ENCODE data around the gene SH3BP4.

SH3BP4 gene

GRCh38 chr2:234949762-234950434, 1.9 kb upstream of the SH3BP4 start:
- no peak for DNase-seq

- no peak for DNase-seq
Observed at GRCh38 chr2:234950435-234950729, 1.4 kb upstream of the SH3BP4 start.

GRCh38 chr2:234950730-234951663, 820 bp upstream of the SH3BP4 start:
- no peak for DNase-seq

GRCh38 chr2:234952270-234953115, 676 bp downstream of the SH3BP4 start:
- DNase-seq: no peak

- DNase-seq: no peak
Observed at GRCh38 chr2:234953116-234954031, 1.6 kb downstream of the SH3BP4 start.

GRCh38 chr2:234954551-234954992, 2.8 kb downstream of the SH3BP4 start:
- DNase-seq: no peak

GRCh38 chr2:234955091-234955591, 3.3 kb downstream of the SH3BP4 start:
- DNase-seq: no peak

- DNase-seq: no peak
Observed at GRCh38 chr2:234955971-234956509, 4.2 kb downstream of the SH3BP4 start.

- DNase-seq: no peak
Observed at GRCh38 chr2:234957834-234958135, 6.0 kb downstream of the SH3BP4 start.

- no peak for DNase-seq
Observed at GRCh38 chr2:234958311-234958710, 6.5 kb downstream of the SH3BP4 start.

- no peak for DNase-seq
Observed at GRCh38 chr2:234958746-234959395, 7.1 kb downstream of the SH3BP4 start.

GRCh38 chr2:234960175-234961088, 8.6 kb downstream of the SH3BP4 start:
- no peak for DNase-seq

- no peak for DNase-seq
Observed at GRCh38 chr2:234961784-234962183, 10.0 kb downstream of the SH3BP4 start.

GRCh38 chr2:234963773-234964615, 12.2 kb downstream of the SH3BP4 start:
- no peak for DNase-seq

- no peak for DNase-seq
Observed at GRCh38 chr2:234964631-234965461, 13.0 kb downstream of the SH3BP4 start.

- no peak for DNase-seq
Observed at GRCh38 chr2:234966340-234966739, 14.5 kb downstream of the SH3BP4 start.

- no peak for DNase-seq
Observed at GRCh38 chr2:234967201-234967869, 15.5 kb downstream of the SH3BP4 start.

GRCh38 chr2:234967870-234968208, 16.0 kb downstream of the SH3BP4 start:
- DNase-seq: no peak

Measured in NCI-H1048 (cell line).